T follicular helper cell (primary cell): Measurements from ENCODE around the gene RASSF8.
A peak's percentile ranks its signal among the peaks of the same experiment; 100 is the strongest.

Source experiments
- DNase-seq: peaks from one replicate; pipeline ENCODE4 v3.0.0-alpha.2; 2020; ENCODE audit warnings: low read depth

RASSF8 gene

GRCh38 chr12:26102953-26103352, 144.5 kb downstream of the RASSF8 start:
- DNase-seq = no peak

- DNase-seq = no peak
Observed at GRCh38 chr12:26106347-26106746, 147.9 kb downstream of the RASSF8 start.

GRCh38 chr12:26108915-26109314, 150.4 kb downstream of the RASSF8 start:
- no peak for DNase-seq

- no peak for DNase-seq
Observed at GRCh38 chr12:26109343-26109881, 150.9 kb downstream of the RASSF8 start.

- no peak for DNase-seq
Observed at GRCh38 chr12:26112232-26112631, 153.8 kb downstream of the RASSF8 start.

GRCh38 chr12:26112703-26113147, 154.2 kb downstream of the RASSF8 start:
- DNase-seq = no peak

GRCh38 chr12:26113181-26113654, 154.7 kb downstream of the RASSF8 start:
- DNase-seq = no peak

- DNase-seq = peak; percentile 39
Observed at GRCh38 chr12:26113853-26114719, 155.6 kb downstream of the RASSF8 start.

- DNase-seq = no peak
Observed at GRCh38 chr12:26114720-26115401, 156.4 kb downstream of the RASSF8 start.

GRCh38 chr12:26116829-26117715, 158.6 kb downstream of the RASSF8 start:
- DNase-seq = no peak

GRCh38 chr12:26118308-26118707, 159.8 kb downstream of the RASSF8 start:
- no peak for DNase-seq

- DNase-seq = no peak
Observed at GRCh38 chr12:26119391-26119989, 161.0 kb downstream of the RASSF8 start.

- no peak for DNase-seq
Observed at GRCh38 chr12:26120561-26121274, 162.2 kb downstream of the RASSF8 start.

GRCh38 chr12:26121323-26122060, 163.0 kb downstream of the RASSF8 start:
- DNase-seq = no peak

GRCh38 chr12:26122061-26122680, 163.7 kb downstream of the RASSF8 start:
- no peak for DNase-seq

GRCh38 chr12:26122681-26123481, 164.4 kb downstream of the RASSF8 start:
- DNase-seq = no peak

GRCh38 chr12:26123482-26123980, 165.0 kb downstream of the RASSF8 start:
- DNase-seq = no peak
